GM12873 (cell line): ENCODE results near the gene RBM22.

ENCODE experiments used
- CTCF ChIP-seq: IDR thresholded peaks from 2 replicates; pipeline ENCODE4 v1.5.1; 2012; ENCODE audit warnings: low read depth, mild to moderate bottlenecking, moderate library complexity, low read length, control low read depth; ENCODE audit not compliant: insufficient read depth; ENCODE audit errors: missing control alignments

RBM22 gene

DNA sequence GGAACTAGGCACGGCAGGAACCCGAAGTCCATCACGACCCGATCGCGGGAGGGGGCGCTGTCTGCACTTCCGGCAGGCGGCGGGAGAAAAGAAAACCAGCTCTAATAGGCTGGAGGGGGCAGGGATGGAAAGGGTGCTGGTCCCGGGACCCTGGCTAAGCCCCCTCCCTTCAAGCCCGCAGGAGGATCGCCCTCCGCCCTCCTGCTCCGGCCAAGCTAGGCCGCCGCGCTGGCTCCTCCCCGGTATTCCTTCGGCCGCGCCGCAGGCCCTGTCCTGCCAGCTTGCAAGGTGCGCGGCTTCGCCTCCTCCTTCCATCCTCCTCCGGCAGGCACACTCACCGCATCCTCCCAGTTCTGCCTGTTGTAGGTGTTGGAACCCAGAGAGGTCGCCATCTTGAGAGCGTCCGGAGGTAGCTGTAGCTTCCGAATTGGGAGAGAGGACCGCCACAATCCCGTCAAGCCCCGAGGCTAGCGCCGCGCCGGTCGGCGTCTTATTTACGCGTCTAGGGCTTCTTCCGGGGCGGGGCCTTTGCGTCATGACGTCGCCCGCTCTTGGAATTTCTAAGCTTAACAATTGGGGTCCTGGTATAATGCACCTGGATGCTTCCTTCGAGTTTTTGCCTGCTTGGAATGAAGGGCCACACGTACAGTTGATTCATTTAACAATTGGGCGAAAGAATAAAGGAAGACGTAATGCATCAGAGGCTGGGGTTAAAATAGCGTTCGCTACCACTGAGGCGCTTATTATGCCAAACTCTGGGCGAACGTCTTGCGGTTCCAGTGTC lies at the start of gene RBM22:
Gene RBM22 (minus strand): TSS at position 469 of the 784 bp plus-strand sequence. CDS start 77 bp downstream, at position 392.
- peak; percentile 70 for TF ChIP-seq CTCF

GRCh38 chr5:150750469-150750868 lies 49.6 kb upstream of the RBM22 start:
- no peak for TF ChIP-seq CTCF

GRCh38 chr5:150740992-150741391 lies 40.1 kb upstream of the RBM22 start:
- no peak for TF ChIP-seq CTCF

- TF ChIP-seq CTCF: no peak
Observed at GRCh38 chr5:150738862-150739261, 38.0 kb upstream of the RBM22 start.

GRCh38 chr5:150734579-150735384 lies 33.9 kb upstream of the RBM22 start:
- TF ChIP-seq CTCF: peak; percentile 51

DNA sequence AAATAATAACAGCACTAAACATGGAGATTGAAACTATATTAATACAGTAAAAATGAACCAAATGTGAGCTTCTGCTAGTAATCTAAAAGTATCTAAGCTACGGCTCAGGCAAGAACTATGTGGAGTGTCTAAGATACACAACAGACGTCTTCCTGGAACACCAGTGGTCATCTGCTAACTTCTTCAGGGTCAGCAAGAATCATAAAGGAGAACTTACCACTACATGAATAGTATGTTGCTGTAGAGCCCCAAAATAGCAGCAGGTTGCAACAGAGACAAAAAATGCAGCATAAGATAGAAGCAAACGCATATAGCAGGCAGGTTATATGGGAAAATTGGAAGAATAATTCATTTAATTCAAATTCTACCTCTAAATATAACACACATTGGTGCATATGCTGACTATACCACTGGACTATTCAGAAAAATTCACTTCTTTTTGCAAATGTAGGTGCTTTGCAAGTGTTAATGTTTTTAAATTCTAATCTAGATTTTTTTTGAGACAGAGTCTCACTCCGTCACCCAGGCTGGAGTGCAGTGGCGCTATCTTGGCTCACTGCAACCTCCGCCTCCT lies 30.9 kb upstream of the RBM22 start:
- TF ChIP-seq CTCF: no peak

GRCh38 chr5:150729859-150730258 lies 29.0 kb upstream of the RBM22 start:
- no peak for TF ChIP-seq CTCF
